Measurements from ENCODE around the gene MEGF11. TPM values are rescaled to one million over a fixed set of nuclear protein-coding genes. Genes with fewer than 3 reads are reported as not detected.
A peak's percentile ranks its signal among the peaks of the same experiment; 100 is the strongest.

The MEGF11 gene
- polyA plus RNA-seq, 3 donors = not detected

- H3K9me3 Mint-ChIP-seq = peaks cover 0 to 4% (median 0%) of the 10 kb centered on the region in 7 donors
- Histone ChIP-seq H4K20me1 (ENCODE audit: insufficient read depth, low read length) (no peaks in the 10 kb centered on the region), H2AFZ (ENCODE audit: insufficient read depth, low read depth, low read length, poor library complexity, severe bottlenecking) (no peak overlapping the region), H3K36me3 (replicated peaks in 1 of 2; ENCODE audit: control insufficient read depth in 1 of 2, insufficient read depth in 2 of 2, low read length in 2 of 2) (no peaks in the 10 kb centered on the region), H3K9ac (ENCODE audit: insufficient read depth, low read length, poor library complexity, severe bottlenecking) (no peak overlapping the region), H3K27ac (ENCODE audit: low read depth in 1 of 2, low read length in 2 of 2) (no peak overlapping the region), H3K4me3 (replicated peaks in 1 of 3; ENCODE audit: low read depth in 2 of 3, low read length in 3 of 3) (no peak overlapping the region), H3K27me3 (ENCODE audit: control insufficient read depth in 2 of 2, insufficient read depth in 2 of 2, low read length in 2 of 2) (peaks cover 24 to 34% of the 10 kb centered on the region in 2 donors), H3K9me3 (replicated peaks in 1 of 2; ENCODE audit: control insufficient read depth in 1 of 2, insufficient read depth in 1 of 2, low read length in 2 of 2) (peaks cover 0 to 12% of the 10 kb centered on the region in 2 donors), H3K4me2 (replicated peaks; ENCODE audit: extremely low read depth, low read length, poor library complexity, severe bottlenecking) (no peak overlapping the region), H3K79me2 (ENCODE audit: insufficient read depth, low read length) (no peaks in the 10 kb centered on the region), H3K4me1 (ENCODE audit: control insufficient read depth in 1 of 2, insufficient read depth in 2 of 2, low read length in 2 of 2) (no peaks in the 10 kb centered on the region)
- H3K4me1 Mint-ChIP-seq = peaks cover 5% of the 10 kb centered on the region
- H3K27ac Mint-ChIP-seq = no peak overlapping the region
- H3K4me3 Mint-ChIP-seq = peak overlapping the region in 1 of 2 donors; percentile 61
- intact Hi-C loops (cut with micrococcal nuclease) = no loop called here
- 57% methylated on average over 4 of the region's 5 CpGs for WGBS (ENCODE audit: insufficient coverage)
- peak; percentile 65 for TF ChIP-seq CTCF (IDR thresholded peaks at IDR 0.05)
- no peak for DNase-seq
- no peaks in the 10 kb centered on the region for H3K36me3 Mint-ChIP-seq
- H3K27me3 Mint-ChIP-seq (ENCODE audit: low read depth in 3 of 3) = peaks cover 42 to 55% (median 46%) of the 10 kb centered on the region in 3 donors
These were observed 272.6 kb downstream of the MEGF11 start for GRCh38 chr15:65980824-65981456.

GRCh38 chr15:65979837-65980236 lies 273.7 kb downstream of the MEGF11 start:
- Histone ChIP-seq H3K4me2 (replicated peaks; ENCODE audit: extremely low read depth, low read length, poor library complexity, severe bottlenecking) (no peak overlapping the region), H3K27ac (ENCODE audit: low read depth in 1 of 2, low read length in 2 of 2) (no peak overlapping the region), H2AFZ (ENCODE audit: insufficient read depth, low read depth, low read length, poor library complexity, severe bottlenecking) (no peak overlapping the region), H3K4me1 (ENCODE audit: control insufficient read depth in 1 of 2, insufficient read depth in 2 of 2, low read length in 2 of 2) (no peaks in the 10 kb centered on the region), H3K27me3 (ENCODE audit: control insufficient read depth in 2 of 2, insufficient read depth in 2 of 2, low read length in 2 of 2) (peaks cover 24 to 32% of the 10 kb centered on the region in 2 donors), H4K20me1 (ENCODE audit: insufficient read depth, low read length) (no peaks in the 10 kb centered on the region), H3K9me3 (replicated peaks in 1 of 2; ENCODE audit: control insufficient read depth in 1 of 2, insufficient read depth in 1 of 2, low read length in 2 of 2) (peaks cover 0 to 12% of the 10 kb centered on the region in 2 donors), H3K79me2 (ENCODE audit: insufficient read depth, low read length) (no peaks in the 10 kb centered on the region), H3K9ac (ENCODE audit: insufficient read depth, low read length, poor library complexity, severe bottlenecking) (no peak overlapping the region), H3K4me3 (replicated peaks in 1 of 3; ENCODE audit: low read depth in 2 of 3, low read length in 3 of 3) (no peak overlapping the region), H3K36me3 (replicated peaks in 1 of 2; ENCODE audit: control insufficient read depth in 1 of 2, insufficient read depth in 2 of 2, low read length in 2 of 2) (no peaks in the 10 kb centered on the region)
- intact Hi-C loops (cut with micrococcal nuclease) = loop anchor here in 1 of 2 donors (10.0 kb wide), 1 partner anchor 65 kb away; no protein-coding TSS in a partner anchor
- Mint-ChIP-seq H3K27ac (no peak overlapping the region), H3K27me3 (ENCODE audit: low read depth in 3 of 3) (peaks cover 41 to 50% (median 42%) of the 10 kb centered on the region in 3 donors), H3K4me3 (no peak overlapping the region), H3K9me3 (peaks cover 0 to 4% (median 0%) of the 10 kb centered on the region in 7 donors), H3K36me3 (no peaks in the 10 kb centered on the region), H3K4me1 (peaks cover 5% of the 10 kb centered on the region)
- no peak for DNase-seq
- WGBS (ENCODE audit: insufficient coverage) = 86% methylated on average over 1 of the region's 2 CpGs
- TF ChIP-seq CTCF (IDR thresholded peaks at IDR 0.05) = no peak
